ENCODE data around the gene PTPRG.
"Not testable (repeated sequence)": the region's sequence is repeated elsewhere in the genome, so short reads cannot be mapped to it uniquely, and the experiment has no call there.

PTPRG gene

DNA sequence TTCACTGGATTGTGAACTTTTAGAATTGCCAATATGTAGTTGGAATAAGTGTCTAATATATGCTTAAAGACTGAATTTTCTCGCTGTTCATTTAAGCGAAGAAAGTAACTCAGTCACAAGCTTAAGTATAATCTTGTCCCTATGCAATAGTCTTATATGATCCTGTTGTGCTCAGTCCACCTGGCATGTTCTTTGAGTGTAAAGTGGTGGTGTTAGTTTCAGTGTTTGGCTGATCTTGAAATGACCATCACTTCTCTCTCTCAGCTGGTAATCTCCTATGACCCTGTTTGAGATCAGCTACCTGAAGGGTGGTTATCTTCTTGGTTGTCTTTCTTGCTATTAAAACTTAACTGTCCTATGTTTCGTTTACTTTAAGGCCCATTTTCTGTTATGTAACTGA, 197.5 kb downstream of the PTPRG start:
- TF ChIP-seq CTCF (IDR thresholded peaks at IDR 0.05), result no peak
- Histone ChIP-seq H3K9ac (no peak overlapping the region), H3K27ac (no peak overlapping the region)

DNA sequence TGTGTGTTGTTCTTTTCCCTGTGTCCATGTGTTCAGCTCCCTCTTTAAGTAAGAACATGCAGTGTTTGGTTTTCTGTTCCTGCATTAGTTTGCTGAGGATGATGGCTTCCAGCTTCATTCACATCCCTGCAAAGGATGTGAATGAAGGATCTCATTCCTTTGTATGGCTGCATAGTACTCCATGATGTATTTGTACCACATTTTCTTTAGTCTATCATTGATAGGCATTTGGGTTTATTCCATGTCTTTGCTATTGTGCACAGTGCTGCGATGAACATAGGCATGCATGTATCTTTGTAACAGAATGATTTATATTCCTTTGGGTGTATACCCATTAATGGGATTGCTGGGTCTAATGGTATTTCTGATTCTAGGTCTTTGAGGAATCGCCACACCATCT, 199.4 kb downstream of the PTPRG start:
- not testable (repeated sequence) for H2AFZ ChIP-seq; H3K9ac ChIP-seq; H3K4me2 ChIP-seq (ENCODE audit: low read length); H3K4me3 ChIP-seq (ENCODE audit: low read depth, low read length); H3K9me3 ChIP-seq (ENCODE audit: control insufficient read depth, low read length); H3K36me3 ChIP-seq (ENCODE audit: control insufficient read depth, insufficient read depth, low read length); H3K27ac ChIP-seq; H3K27me3 ChIP-seq (ENCODE audit: control insufficient read depth, insufficient read depth, low read length); H3K4me1 ChIP-seq
- H3K79me2 ChIP-seq, result peaks cover 62% of the 10 kb centered on the region

More for the DNA sequence above, 197.5 kb downstream of the PTPRG start:
- H3K4me3 ChIP-seq (ENCODE audit: low read depth, low read length), result no peak overlapping the region
- H3K4me2 ChIP-seq (ENCODE audit: low read length), result no peak overlapping the region
- H3K4me1 ChIP-seq, result no peaks in the 10 kb centered on the region
- no peak overlapping the region for H2AFZ ChIP-seq
- no peaks in the 10 kb centered on the region for H3K27me3 ChIP-seq (ENCODE audit: control insufficient read depth, insufficient read depth, low read length)
- H3K36me3 ChIP-seq (ENCODE audit: control insufficient read depth, insufficient read depth, low read length), result no peaks in the 10 kb centered on the region
- H3K9me3 ChIP-seq (ENCODE audit: control insufficient read depth, low read length), result no peaks in the 10 kb centered on the region
- peaks cover 55% of the 10 kb centered on the region for H3K79me2 ChIP-seq

DNA sequence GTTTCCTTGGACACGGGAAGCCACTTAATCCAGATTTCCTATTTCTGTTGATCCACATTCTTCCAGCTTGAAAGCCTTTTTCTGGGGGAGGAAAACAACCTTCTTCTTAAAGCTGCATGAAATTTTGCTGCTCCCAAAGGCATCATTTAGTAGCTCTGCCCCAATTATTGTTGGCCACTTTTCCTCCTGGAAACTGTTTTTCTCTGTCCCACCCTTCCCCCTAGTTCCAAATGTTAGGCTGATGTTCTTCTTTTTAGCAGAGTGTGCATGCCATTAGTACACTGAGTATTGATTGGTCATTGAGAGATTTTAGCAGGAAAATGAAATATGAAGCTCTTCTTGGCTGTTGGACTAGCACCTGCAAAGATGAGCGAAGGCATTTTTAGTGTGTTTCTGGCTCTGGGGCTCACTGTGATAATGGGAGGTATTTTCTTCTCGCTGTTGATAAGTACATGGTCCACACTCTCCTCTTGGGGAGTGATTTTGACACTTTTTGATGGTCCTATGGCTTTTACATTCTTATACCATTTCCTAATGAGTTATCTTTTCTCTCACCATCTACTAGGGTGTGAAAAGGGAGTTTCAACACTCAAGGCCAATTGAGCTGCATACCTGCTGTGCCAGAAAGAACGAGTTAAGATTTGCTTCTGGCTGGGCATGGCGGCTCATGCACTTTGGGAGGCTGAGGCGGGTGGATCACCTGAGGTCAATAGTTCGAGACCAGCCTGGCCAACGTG, 200.5 kb downstream of the PTPRG start:
- H3K9ac ChIP-seq, result no peak overlapping the region
- no peak overlapping the region for H3K4me3 ChIP-seq (ENCODE audit: low read depth, low read length)
- no peak for TF ChIP-seq CTCF (IDR thresholded peaks at IDR 0.05)
- no peak overlapping the region for H2AFZ ChIP-seq
- peaks cover 66% of the 10 kb centered on the region for H3K79me2 ChIP-seq
- no peak overlapping the region for H3K27ac ChIP-seq
- H3K36me3 ChIP-seq (ENCODE audit: control insufficient read depth, insufficient read depth, low read length), result no peaks in the 10 kb centered on the region
- H3K4me2 ChIP-seq (ENCODE audit: low read length), result no peak overlapping the region
- peaks cover 2% of the 10 kb centered on the region for H3K4me1 ChIP-seq
- no peaks in the 10 kb centered on the region for H3K27me3 ChIP-seq (ENCODE audit: control insufficient read depth, insufficient read depth, low read length)
- H3K9me3 ChIP-seq (ENCODE audit: control insufficient read depth, low read length), result no peaks in the 10 kb centered on the region

- Histone ChIP-seq H2AFZ (no peak overlapping the region), H3K4me2 (ENCODE audit: low read length) (no peak overlapping the region), H3K27ac (no peak overlapping the region), H3K4me1 (peaks cover 13% of the 10 kb centered on the region), H3K36me3 (ENCODE audit: control insufficient read depth, insufficient read depth, low read length) (no peaks in the 10 kb centered on the region), H3K27me3 (ENCODE audit: control insufficient read depth, insufficient read depth, low read length) (no peaks in the 10 kb centered on the region), H3K79me2 (peaks cover 75% of the 10 kb centered on the region), H3K4me3 (ENCODE audit: low read depth, low read length) (no peak overlapping the region), H3K9ac (no peak overlapping the region), H3K9me3 (ENCODE audit: control insufficient read depth, low read length) (no peaks in the 10 kb centered on the region)
- no peak for TF ChIP-seq CTCF (IDR thresholded peaks at IDR 0.05)
Measured at GRCh38 chr3:61765157-61765876, 203.9 kb downstream of the PTPRG start.

GRCh38 chr3:61768284-61769037, 207.1 kb downstream of the PTPRG start:
- H3K27me3 ChIP-seq (ENCODE audit: control insufficient read depth, insufficient read depth, low read length), result no peaks in the 10 kb centered on the region
- peak overlapping the region; percentile 19 for H3K4me2 ChIP-seq (ENCODE audit: low read length)
- no peak overlapping the region for H2AFZ ChIP-seq
- no peak overlapping the region for H3K9ac ChIP-seq
- H3K36me3 ChIP-seq (ENCODE audit: control insufficient read depth, insufficient read depth, low read length), result no peaks in the 10 kb centered on the region
- peaks cover 13% of the 10 kb centered on the region for H3K4me1 ChIP-seq
- TF ChIP-seq CTCF (IDR thresholded peaks at IDR 0.05), result no peak
- H3K9me3 ChIP-seq (ENCODE audit: control insufficient read depth, low read length), result no peaks in the 10 kb centered on the region
- H3K4me3 ChIP-seq (ENCODE audit: low read depth, low read length), result no peak overlapping the region
- peaks cover 61% of the 10 kb centered on the region for H3K79me2 ChIP-seq
- no peak overlapping the region for H3K27ac ChIP-seq

Measured in parathyroid adenoma (tissue), 2 donors.